GM23248 (cell line): ENCODE results near the gene SGTB. TPM values are rescaled to one million over a fixed set of nuclear protein-coding genes. Genes with fewer than 3 reads are reported as not detected.
"Not testable (repeated sequence)": the region's sequence is repeated elsewhere in the genome, so short reads cannot be mapped to it uniquely, and the experiment has no call there.

Source experiments
- DNase-seq: peaks from one replicate; pipeline ENCODE4 v3.0.0-alpha.2; 2015
- H2AFZ ChIP-seq: fragments of 200-600 bp; sonication (generic); 2 replicates; pipeline ENCODE4 v1.6.1; 2016; ENCODE audit warnings: antibody characterized with exemption
- H3F3A ChIP-seq: fragments of 200-600 bp; sonication (generic); 2 replicates; pipeline ENCODE4 v1.6.1; 2016; ENCODE audit warnings: mild to moderate bottlenecking, antibody characterized with exemption, mixed run types; ENCODE audit not compliant: insufficient read depth
- H3K27ac ChIP-seq: fragments of 200-600 bp; sonication (generic); 2 replicates; pipeline ENCODE4 v1.5.1; 2016; ENCODE audit warnings: mild to moderate bottlenecking
- H3K27me3 ChIP-seq: fragments of 200-600 bp; sonication (generic); replicated peaks from 2 replicates; pipeline ENCODE4 v1.6.1; 2016; ENCODE audit warnings: mild to moderate bottlenecking; ENCODE audit not compliant: insufficient read depth
- H3K36me3 ChIP-seq: fragments of 200-600 bp; sonication (generic); 2 replicates; pipeline ENCODE4 v1.6.1; 2016; ENCODE audit warnings: low read depth, mild to moderate bottlenecking
- H3K4me1 ChIP-seq: fragments of 200-600 bp; sonication (generic); 2 replicates; pipeline ENCODE4 v1.6.1; 2016; ENCODE audit warnings: mild to moderate bottlenecking; ENCODE audit not compliant: insufficient read depth
- H3K4me2 ChIP-seq: fragments of 200-600 bp; sonication (generic); one replicate; pipeline ENCODE4 v1.6.1; 2016; ENCODE audit warnings: mild to moderate bottlenecking; ENCODE audit not compliant: unreplicated experiment
- H3K4me3 ChIP-seq: fragments of 200-600 bp; sonication (generic); 2 replicates; pipeline ENCODE4 v1.5.1; 2016; ENCODE audit warnings: mild to moderate bottlenecking
- H3K79me2 ChIP-seq: fragments of 200-600 bp; sonication (generic); 2 replicates; pipeline ENCODE4 v1.6.1; 2016; ENCODE audit warnings: mild to moderate bottlenecking; ENCODE audit not compliant: insufficient read depth
- H3K9ac ChIP-seq: fragments of 200-600 bp; sonication (generic); 2 replicates; pipeline ENCODE4 v1.6.1; 2016; ENCODE audit warnings: mild to moderate bottlenecking
- H3K9me2 ChIP-seq: fragments of 200-600 bp; sonication (generic); 2 replicates; pipeline ENCODE4 v1.6.1; 2016; ENCODE audit warnings: mixed run types, mild to moderate bottlenecking, moderate library complexity; ENCODE audit not compliant: insufficient read depth
- H3K9me3 ChIP-seq: fragments of 200-600 bp; sonication (generic); one replicate; pipeline ENCODE4 v1.6.1; 2017; ENCODE audit warnings: low read depth
- H4K20me1 ChIP-seq: fragments of 200-600 bp; sonication (generic); 2 replicates; pipeline ENCODE4 v1.6.0; 2016; ENCODE audit not compliant: insufficient read depth
- EZH2 ChIP-seq: fragments of 200-600 bp; sonication (generic); IDR thresholded peaks from 2 replicates; pipeline ENCODE4 v1.6.1; 2018; ENCODE audit warnings: antibody characterized with exemption, mild to moderate bottlenecking; ENCODE audit not compliant: insufficient read depth, poor library complexity, severe bottlenecking
- EZH2phosphoT487 ChIP-seq: fragments of 200-600 bp; sonication (generic); IDR thresholded peaks from 2 replicates; pipeline ENCODE4 v1.6.1; 2018; ENCODE audit warnings: antibody characterized with exemption, moderate library complexity, mild to moderate bottlenecking, low read depth; ENCODE audit not compliant: insufficient read depth
- WGBS, 2 experiments: methylation state at CpG; one replicate each; pipeline ENCODE4 v1.1.6; 2015 to 2017; ENCODE audit warnings: low lambda C conversion rate in 2 of 2, low coverage in 1 of 2; ENCODE audit errors: missing lambda C conversion rate in 2 of 2; 5-methylcytosine and 5-hydroxymethylcytosine counted together
- in situ Hi-C: fragments of 300-500 bp; cut with MboI; formaldehyde crosslinking; loops from 2 replicates; pipeline ENCODE4 v1.15.0; 2020
- polyA plus RNA-seq: library from polyadenylated mRNA; unstranded; fragments of >200 nt; fragmentation: Nextera tagmentation; extraction: Ambion mirVana; gene quantifications from 2 replicates; pipeline ENCODE4 v1.2.1, GENCODE V29; 2016
- total RNA-seq: library from RNA; depleted of rRNA; stranded (reverse); fragments of >200 nt; shearing (Covaris generic); gene quantifications from 2 replicates; pipeline ENCODE4 v1.2.3, GENCODE V29; 2014

The SGTB gene
- total and polyA plus RNA-seq, 2 experiments from 2014 or later: 16.3 to 39.9 TPM

GRCh38 chr5:65738305-65738704 lies 16.4 kb upstream of the SGTB start:
- TF ChIP-seq EZH2 (no peak), EZH2phosphoT487 (no peak)
- WGBS, 2 experiments: 80 to 82% methylated on average over 4 of the region's 4 CpGs

GRCh38 chr5:65737842-65738241 lies 15.9 kb upstream of the SGTB start:
- Histone ChIP-seq H2AFZ (no peak overlapping the region), H3K4me1 (peaks cover 16% of the 10 kb centered on the region), H3K36me3 (no peaks in the 10 kb centered on the region), H3K27ac (no peak overlapping the region), H3K79me2 (peaks cover 79% of the 10 kb centered on the region), H3K4me3 (no peak overlapping the region), H3K9ac (no peak overlapping the region), H3K9me3 (no peaks in the 10 kb centered on the region), H3K27me3 (no peaks in the 10 kb centered on the region), H3K4me2 (no peak overlapping the region), H3F3A (peaks cover 14% of the 10 kb centered on the region), H4K20me1 (no peaks in the 10 kb centered on the region), H3K9me2 (no peaks in the 10 kb centered on the region)
- 83 to 88% methylated on average over 7 of the region's 7 CpGs for WGBS, 2 experiments
- TF ChIP-seq EZH2: no peak
- TF ChIP-seq EZH2phosphoT487: no peak
- no peak for DNase-seq
- in situ Hi-C loops: no loop called here

More at GRCh38 chr5:65738305-65738704, 16.4 kb upstream of the SGTB start:
- H3K27ac ChIP-seq: no peak overlapping the region
- in situ Hi-C loops: no loop called here
- H3F3A ChIP-seq: peaks cover 18% of the 10 kb centered on the region
- no peaks in the 10 kb centered on the region for H3K9me3 ChIP-seq
- H3K4me1 ChIP-seq: peaks cover 20% of the 10 kb centered on the region
- peaks cover 81% of the 10 kb centered on the region for H3K79me2 ChIP-seq
- H3K27me3 ChIP-seq: no peaks in the 10 kb centered on the region
- H2AFZ ChIP-seq: no peak overlapping the region
- H3K4me3 ChIP-seq: no peak overlapping the region
- no peaks in the 10 kb centered on the region for H4K20me1 ChIP-seq
- H3K9me2 ChIP-seq: no peaks in the 10 kb centered on the region
- no peak for DNase-seq
- H3K4me2 ChIP-seq: no peak overlapping the region
- no peaks in the 10 kb centered on the region for H3K36me3 ChIP-seq
- H3K9ac ChIP-seq: no peak overlapping the region

DNA sequence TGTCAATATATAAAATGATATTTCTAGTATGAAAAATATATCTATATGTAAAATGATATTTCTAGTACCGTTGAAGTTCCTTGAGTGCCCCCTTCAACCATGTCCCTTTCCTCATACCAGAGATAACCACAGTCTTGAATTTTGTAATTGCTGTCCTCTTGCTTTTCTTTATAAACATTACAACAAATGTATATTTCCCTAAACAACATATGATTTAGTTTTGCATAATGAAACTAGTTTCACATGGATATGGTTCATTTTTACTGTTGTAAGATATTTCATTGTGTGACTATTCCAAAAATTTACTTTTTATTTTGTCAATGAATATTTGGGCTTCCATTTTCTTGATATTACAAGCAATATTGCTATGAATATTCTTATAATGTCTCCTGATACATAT lies 14.1 kb upstream of the SGTB start:
- TF ChIP-seq EZH2: no peak
- no peak for TF ChIP-seq EZH2phosphoT487
- in situ Hi-C loops: no loop called here
- Histone ChIP-seq H4K20me1 (no peaks in the 10 kb centered on the region), H3K36me3 (no peaks in the 10 kb centered on the region), H3K27ac (no peak overlapping the region), H3K9me2 (no peaks in the 10 kb centered on the region), H3K9me3 (no peaks in the 10 kb centered on the region), H3K4me2 (no peak overlapping the region), H3K9ac (no peak overlapping the region), H3K27me3 (no peaks in the 10 kb centered on the region), H3K79me2 (peaks cover 75% of the 10 kb centered on the region), H2AFZ (no peak overlapping the region), H3K4me1 (no peaks in the 10 kb centered on the region), H3F3A (no peaks in the 10 kb centered on the region), H3K4me3 (no peak overlapping the region)
- DNase-seq: no peak
- 100% methylated on average over 1 of the region's 1 CpG for WGBS, 2 experiments

GRCh38 chr5:65734921-65735320 lies 13.0 kb upstream of the SGTB start:
- no peaks in the 10 kb centered on the region for H3F3A ChIP-seq
- no peaks in the 10 kb centered on the region for H3K9me2 ChIP-seq
- peaks cover 76% of the 10 kb centered on the region for H3K79me2 ChIP-seq
- no peak for DNase-seq
- H2AFZ ChIP-seq: no peak overlapping the region
- H3K36me3 ChIP-seq: no peaks in the 10 kb centered on the region
- in situ Hi-C loops: no loop called here
- no peak overlapping the region for H3K4me2 ChIP-seq
- H3K4me1 ChIP-seq: no peaks in the 10 kb centered on the region
- H3K27ac ChIP-seq: no peak overlapping the region
- TF ChIP-seq EZH2phosphoT487 (no peak), EZH2 (no peak)
- no peak overlapping the region for H3K9ac ChIP-seq
- no peaks in the 10 kb centered on the region for H4K20me1 ChIP-seq
- H3K27me3 ChIP-seq: no peaks in the 10 kb centered on the region
- H3K9me3 ChIP-seq: no peaks in the 10 kb centered on the region
- WGBS, 2 experiments: 96 to 100% methylated on average over 1 of the region's 1 CpG
- no peak overlapping the region for H3K4me3 ChIP-seq

- in situ Hi-C loops, H3K36me3 ChIP-seq, H3K9ac ChIP-seq, H2AFZ ChIP-seq, H3K27me3 ChIP-seq, H3K4me1 ChIP-seq, H3K27ac ChIP-seq, DNase-seq, H3K4me3 ChIP-seq, H3F3A ChIP-seq, H3K9me2 ChIP-seq, H4K20me1 ChIP-seq, H3K4me2 ChIP-seq, H3K9me3 ChIP-seq: not testable (repeated sequence)
- peaks cover 76% of the 10 kb centered on the region for H3K79me2 ChIP-seq
- WGBS, 2 experiments: 86 to 89% methylated on average over 5 to 6 of the region's 7 CpGs
Observed at GRCh38 chr5:65734196-65734775, 12.4 kb upstream of the SGTB start.

GRCh38 chr5:65732046-65732445 lies 10.1 kb upstream of the SGTB start:
- H3K9me3 ChIP-seq, H3K27me3 ChIP-seq, H3K27ac ChIP-seq, H3K9ac ChIP-seq, H3K4me2 ChIP-seq, H4K20me1 ChIP-seq, in situ Hi-C loops, H3K4me1 ChIP-seq, H3F3A ChIP-seq, H3K36me3 ChIP-seq, H3K4me3 ChIP-seq, DNase-seq, H2AFZ ChIP-seq, H3K9me2 ChIP-seq: not testable (repeated sequence)
- 94 to 95% methylated on average over 3 of the region's 3 CpGs for WGBS, 2 experiments
- H3K79me2 ChIP-seq: peaks cover 77% of the 10 kb centered on the region
